Ovary (tissue), 9 donors: Measurements from ENCODE around the gene SIGLECL1. TPM values are rescaled to one million over a fixed set of nuclear protein-coding genes. Genes with fewer than 3 reads are reported as not detected.
"Not testable (repeated sequence)": the region's sequence is repeated elsewhere in the genome, so short reads cannot be mapped to it uniquely, and the experiment has no call there.

Experiments
- DNase-seq, 5 donors: peaks; one replicate each; pipeline ENCODE4 v3.0.0-alpha.2; 2019 to 2020
- H3K27ac ChIP-seq, 2 donors: fragments of 200-600 bp; one replicate each; pipeline versions ENCODE4 v1.5.1 to v1.8.0; 2019 to 2022
- H3K27me3 ChIP-seq: fragments of 200-600 bp; one replicate; pipeline ENCODE4 v1.8.0; 2022
- H3K36me3 ChIP-seq: fragments of 200-600 bp; sonication (generic); one replicate; pipeline ENCODE4 v1.5.1; 2019
- H3K4me1 ChIP-seq: one replicate; pipeline ENCODE4 v1.8.1; 2013; ENCODE audit warnings: mild to moderate bottlenecking, moderate library complexity; ENCODE audit not compliant: insufficient read depth
- H3K4me3 ChIP-seq: fragments of 200-600 bp; sonication (generic); one replicate; pipeline ENCODE4 v1.5.1; 2017
- H3K9me3 ChIP-seq, 2 donors: fragments of 200-600 bp in 1 of 2; sonication (generic) in 1 of 2; one replicate each; pipeline versions ENCODE4 v1.5.1 to v1.8.1; 2013 to 2019; ENCODE audit warnings: mild to moderate bottlenecking in 1 of 2, moderate library complexity in 1 of 2
- CTCF ChIP-seq, 3 donors: fragments of 450-650 bp in 2 of 3; fragments of 200-600 bp in 1 of 3; IDR thresholded peaks; one replicate each; pipeline versions ENCODE4 v1.5.1 to v1.8.0; 2016 to 2022; ENCODE audit warnings: antibody characterized with exemption in 3 of 3, mild to moderate bottlenecking in 1 of 3
- EP300 ChIP-seq: sonication (generic); formaldehyde crosslinking; IDR thresholded peaks from one replicate; pipeline ENCODE4 v1.6.1; 2017; ENCODE audit warnings: antibody characterized with exemption
- POLR2A ChIP-seq: fragments of 450-650 bp; IDR thresholded peaks from one replicate; pipeline ENCODE4 v1.6.1; 2017; ENCODE audit warnings: antibody characterized with exemption, mild to moderate bottlenecking, moderate library complexity
- WGBS, 3 donors: extraction: QIAGEN DNeasy Blood & Tissue Kit in 1 of 3; methylation state at CpG; one replicate each; pipeline versions ENCODE4 v1.1.5 to v1.1.7; 2013 to 2017; 5-methylcytosine and 5-hydroxymethylcytosine counted together
- intact Hi-C, 4 donors: fragments of 100-400 bp; cut with DNase I; formaldehyde crosslinking; loops; one replicate each; pipeline versions ENCODE4 v1.11.0 to v1.15.1; 2022 to 2023
- polyA plus RNA-seq, 2 donors: library from polyadenylated mRNA; stranded (reverse); fragments of 200-250 nt in 1 of 2; fragments of 350-450 nt in 1 of 2; fragmentation: Illumina TruSeq in 1 of 2; extraction: RNeasy Lipid Tissue Mini Kit (QIAGEN cat#74804) in 1 of 2; gene quantifications; one replicate each; pipeline ENCODE4 v1.2.3, GENCODE V29; 2013 to 2014
- total RNA-seq, 7 donors: library from RNA; depleted of rRNA in 2 of 7; stranded (reverse); fragments of >200 nt in 2 of 7; fragmentation: NEBNext Ultra II Directional in 3 of 7; extraction: Animal tissue kit (Norgen Biotek cat#: 25700) in 3 of 7; gene quantifications; one replicate each; pipeline versions ENCODE4 v1.1.0 to v1.2.4, GENCODE V29; 2016 to 2023
- donor health status: DM: no; HTN: no; CAD: no; lungs with moderate emphysema.
- donor health status: DM: no; HTN: no; CAD: no.
- donor health status: Bipolar disorder and iron deficiency.
- donor health status: DM: yes; HTN: yes; CAD: no.
- donor health status: DM: no; HTN: no; CAD: no.
- donor health status: DM: yes; HTN: yes; CAD: no.

Gene SIGLECL1
- total and polyA plus RNA-seq, 9 donors, result not detected

- Histone ChIP-seq H3K36me3 (no peaks in the 10 kb centered on the region), H3K4me1 (no peaks in the 10 kb centered on the region), H3K27ac (no peak overlapping the region), H3K27me3 (no peaks in the 10 kb centered on the region), H3K4me3 (no peak overlapping the region), H3K9me3 (no peaks in the 10 kb centered on the region)
- intact Hi-C loops, result no loop called here
- no peak for DNase-seq
- TF ChIP-seq POLR2A (no peak), CTCF (IDR thresholded peaks at IDR 0.05) (no peak), EP300 (no peak)
- 51 to 60% (median 59%) methylated on average over 2 of the region's 2 CpGs for WGBS, 3 donors
These were observed 43.1 kb upstream of the SIGLECL1 start for GRCh38 chr19:51207747-51208146.

- no peaks in the 10 kb centered on the region for H3K4me1 ChIP-seq
- no peak overlapping the region for H3K27ac ChIP-seq
- H3K36me3 ChIP-seq, result no peaks in the 10 kb centered on the region
- TF ChIP-seq EP300 (no peak), CTCF (IDR thresholded peaks at IDR 0.05) (no peak), POLR2A (no peak)
- no peak overlapping the region for H3K4me3 ChIP-seq
- H3K9me3 ChIP-seq, result no peaks in the 10 kb centered on the region
- H3K27me3 ChIP-seq, result no peaks in the 10 kb centered on the region
- DNase-seq, result no peak
- WGBS, 3 donors, result 85 to 87% (median 85%) methylated on average over 6 of the region's 6 CpGs
- intact Hi-C loops, result no loop called here
These were observed 40.6 kb upstream of the SIGLECL1 start for GRCh38 chr19:51210191-51210784.

GRCh38 chr19:51210874-51211361, 40.0 kb upstream of the SIGLECL1 start:
- DNase-seq, H3K27me3 ChIP-seq, H3K36me3 ChIP-seq, H3K9me3 ChIP-seq, H3K27ac ChIP-seq, H3K4me1 ChIP-seq, intact Hi-C loops, H3K4me3 ChIP-seq: not testable (repeated sequence)
- 58 to 63% (median 60%) methylated on average over 13 of the region's 13 CpGs for whole genome bisulfite sequencing, 3 donors

- Histone ChIP-seq H3K36me3 (no peaks in the 10 kb centered on the region), H3K4me3 (no peak overlapping the region), H3K27me3 (no peaks in the 10 kb centered on the region), H3K4me1 (no peaks in the 10 kb centered on the region), H3K9me3 (no peaks in the 10 kb centered on the region), H3K27ac (no peak overlapping the region)
- DNase-seq, result no peak
- TF ChIP-seq EP300, result no peak
- no peak for TF ChIP-seq POLR2A
- TF ChIP-seq CTCF (IDR thresholded peaks at IDR 0.05), result no peak
- intact Hi-C loops, result no loop called here
- 80 to 94% (median 87%) methylated on average over 9 of the region's 9 CpGs for WGBS, 3 donors
These were observed 39.0 kb upstream of the SIGLECL1 start for GRCh38 chr19:51211833-51212232.

- Histone ChIP-seq H3K36me3 (no peaks in the 10 kb centered on the region), H3K4me1 (no peaks in the 10 kb centered on the region), H3K4me3 (no peak overlapping the region), H3K27ac (no peak overlapping the region), H3K27me3 (no peaks in the 10 kb centered on the region), H3K9me3 (no peaks in the 10 kb centered on the region)
- 48 to 85% (median 78%) methylated on average over 1 of the region's 1 CpG for WGBS, 3 donors
- no peak for DNase-seq
- no peak for TF ChIP-seq POLR2A
- intact Hi-C loops, result no loop called here
These were observed 31.6 kb upstream of the SIGLECL1 start for GRCh38 chr19:51219307-51219706.
